Measurements from ENCODE around the gene TRAM2. TPM values are rescaled to one million over a fixed set of nuclear protein-coding genes. Genes with fewer than 3 reads are reported as not detected.

The TRAM2 gene
- total RNA-seq, 2 experiments from 2014 or later, result 7.1 to 7.6 TPM

DNA sequence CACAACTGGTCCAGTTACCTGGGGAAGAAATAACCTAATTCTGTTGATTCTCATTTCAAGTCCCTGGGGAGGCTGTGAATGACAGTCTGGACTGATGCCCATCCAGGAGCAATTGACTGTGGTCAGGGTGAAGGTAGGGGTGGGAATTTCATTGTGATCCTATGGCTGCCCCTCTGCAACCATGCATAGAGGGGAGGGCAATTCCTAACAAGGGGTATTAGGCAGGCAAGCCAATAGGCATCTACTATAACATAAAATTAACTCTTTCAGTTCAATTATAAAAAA, 44.0 kb upstream of the TRAM2 start:
- no peak overlapping the region for H3K4me3 Mint-ChIP-seq
- CTCF ChIA-PET, result no interaction called here
- no peaks in the 10 kb centered on the region for H3K36me3 ChIP-seq (ENCODE audit: insufficient read depth, low read length)
- H3K9me3 Mint-ChIP-seq, result no peaks in the 10 kb centered on the region
- no peaks in the 10 kb centered on the region for H3K36me3 Mint-ChIP-seq (ENCODE audit: low read depth)
- no peaks in the 10 kb centered on the region for H3K4me1 Mint-ChIP-seq (ENCODE audit: low read depth)
- no peak overlapping the region for H3K27ac Mint-ChIP-seq
- no peak overlapping the region for H3K4me3 ChIP-seq (ENCODE audit: low read length)
- no peaks in the 10 kb centered on the region for H3K4me1 ChIP-seq (ENCODE audit: insufficient read depth, low read length)
- ATAC-seq (ENCODE audit: poor library complexity) (no peak), DNase-seq (no peak)
- H3K27me3 ChIP-seq (ENCODE audit: control insufficient read depth in 1 of 2, insufficient read depth in 2 of 2, low read length in 2 of 2), result no peaks in the 10 kb centered on the region
- POLR2A ChIA-PET, result no interaction called here
- intact Hi-C loops (cut with DNase I, micrococcal nuclease), result no loop called here
- H3K27ac ChIP-seq (ENCODE audit: low read depth in 1 of 2, low read length in 2 of 2), result no peak overlapping the region
- H3K9me3 ChIP-seq (ENCODE audit: control insufficient read depth in 1 of 2, insufficient read depth in 1 of 2, low read length in 2 of 2), result no peaks in the 10 kb centered on the region
- H3K27me3 Mint-ChIP-seq, result no peaks in the 10 kb centered on the region
- TF ChIP-seq, protein P1, sequence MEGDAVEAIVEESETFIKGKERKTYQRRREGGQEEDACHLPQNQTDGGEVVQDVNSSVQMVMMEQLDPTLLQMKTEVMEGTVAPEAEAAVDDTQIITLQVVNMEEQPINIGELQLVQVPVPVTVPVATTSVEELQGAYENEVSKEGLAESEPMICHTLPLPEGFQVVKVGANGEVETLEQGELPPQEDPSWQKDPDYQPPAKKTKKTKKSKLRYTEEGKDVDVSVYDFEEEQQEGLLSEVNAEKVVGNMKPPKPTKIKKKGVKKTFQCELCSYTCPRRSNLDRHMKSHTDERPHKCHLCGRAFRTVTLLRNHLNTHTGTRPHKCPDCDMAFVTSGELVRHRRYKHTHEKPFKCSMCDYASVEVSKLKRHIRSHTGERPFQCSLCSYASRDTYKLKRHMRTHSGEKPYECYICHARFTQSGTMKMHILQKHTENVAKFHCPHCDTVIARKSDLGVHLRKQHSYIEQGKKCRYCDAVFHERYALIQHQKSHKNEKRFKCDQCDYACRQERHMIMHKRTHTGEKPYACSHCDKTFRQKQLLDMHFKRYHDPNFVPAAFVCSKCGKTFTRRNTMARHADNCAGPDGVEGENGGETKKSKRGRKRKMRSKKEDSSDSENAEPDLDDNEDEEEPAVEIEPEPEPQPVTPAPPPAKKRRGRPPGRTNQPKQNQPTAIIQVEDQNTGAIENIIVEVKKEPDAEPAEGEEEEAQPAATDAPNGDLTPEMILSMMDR (IDR thresholded peaks at IDR 0.05), result no peak

GRCh38 chr6:52620055-52620905, 43.4 kb upstream of the TRAM2 start:
- DNase-seq (no peak), ATAC-seq (ENCODE audit: poor library complexity) (no peak)
- no peaks in the 10 kb centered on the region for H3K27me3 ChIP-seq (ENCODE audit: control insufficient read depth in 1 of 2, insufficient read depth in 2 of 2, low read length in 2 of 2)
- TF ChIP-seq, protein P1 (IDR thresholded peaks at IDR 0.05), result no peak
- ChIA-PET CTCF (no interaction called here), POLR2A (no interaction called here)
- no peaks in the 10 kb centered on the region for H3K4me1 ChIP-seq (ENCODE audit: insufficient read depth, low read length)
- H3K36me3 ChIP-seq (ENCODE audit: insufficient read depth, low read length), result no peaks in the 10 kb centered on the region
- H3K27ac ChIP-seq (ENCODE audit: low read depth in 1 of 2, low read length in 2 of 2), result no peak overlapping the region
- no peaks in the 10 kb centered on the region for H3K9me3 ChIP-seq (ENCODE audit: control insufficient read depth in 1 of 2, insufficient read depth in 1 of 2, low read length in 2 of 2)
- no peak overlapping the region for H3K27ac Mint-ChIP-seq
- H3K4me1 Mint-ChIP-seq (ENCODE audit: low read depth), result no peaks in the 10 kb centered on the region
- H3K9me3 Mint-ChIP-seq, result no peaks in the 10 kb centered on the region
- intact Hi-C loops (cut with DNase I, micrococcal nuclease), result no loop called here
- H3K36me3 Mint-ChIP-seq (ENCODE audit: low read depth), result no peaks in the 10 kb centered on the region
- no peak overlapping the region for H3K4me3 ChIP-seq (ENCODE audit: low read length)
- H3K4me3 Mint-ChIP-seq, result no peak overlapping the region
- no peaks in the 10 kb centered on the region for H3K27me3 Mint-ChIP-seq

- no peak for ATAC-seq (ENCODE audit: poor library complexity)
- Mint-ChIP-seq H3K9me3 (no peaks in the 10 kb centered on the region), H3K27me3 (peaks cover 5% of the 10 kb centered on the region), H3K36me3 (ENCODE audit: low read depth) (no peaks in the 10 kb centered on the region), H3K27ac (no peak overlapping the region), H3K4me3 (no peak overlapping the region), H3K4me1 (ENCODE audit: low read depth) (no peaks in the 10 kb centered on the region)
- Histone ChIP-seq H3K36me3 (ENCODE audit: insufficient read depth, low read length) (no peaks in the 10 kb centered on the region), H3K9me3 (ENCODE audit: control insufficient read depth in 1 of 2, insufficient read depth in 1 of 2, low read length in 2 of 2) (no peaks in the 10 kb centered on the region), H3K4me1 (ENCODE audit: insufficient read depth, low read length) (no peaks in the 10 kb centered on the region), H3K27me3 (ENCODE audit: control insufficient read depth in 1 of 2, insufficient read depth in 2 of 2, low read length in 2 of 2) (no peaks in the 10 kb centered on the region), H3K4me3 (ENCODE audit: low read length) (no peak overlapping the region), H3K27ac (ENCODE audit: low read depth in 1 of 2, low read length in 2 of 2) (no peak overlapping the region)
- TF ChIP-seq, protein P1 (IDR thresholded peaks at IDR 0.05), result no peak
- intact Hi-C loops (cut with DNase I, micrococcal nuclease), result no loop called here
- DNase-seq, result no peak
- ChIA-PET POLR2A (no interaction called here), CTCF (no interaction called here)
These were observed 40.2 kb upstream of the TRAM2 start for GRCh38 chr6:52617087-52617486.

Measured in CD4-positive, alpha-beta T cell (primary cell).